Progenitor cell of endocrine pancreas (in vitro differentiated cells): Measurements from ENCODE around the gene LRFN2. TPM values are rescaled to one million over a fixed set of nuclear protein-coding genes. Genes with fewer than 3 reads are reported as not detected.

Source experiments
- DNase-seq: peaks from one replicate; pipeline ENCODE4 v3.0.0; 2021; ENCODE audit warnings: low spot score; ENCODE audit not compliant: unreplicated experiment
- H3K27ac Mint-ChIP-seq: 2 replicates; pipeline ENCODE4 v1.8.0; 2021; ENCODE audit warnings: mild to moderate bottlenecking, moderate library complexity, mixed read lengths
- H3K27me3 Mint-ChIP-seq: 2 replicates; pipeline ENCODE4 v1.8.0; 2021; ENCODE audit warnings: mixed read lengths
- H3K36me3 Mint-ChIP-seq: 2 replicates; pipeline ENCODE4 v1.8.0; 2022; ENCODE audit warnings: mixed read lengths; ENCODE audit not compliant: insufficient read depth
- H3K4me1 Mint-ChIP-seq: 2 replicates; pipeline ENCODE4 v1.8.0; 2021; ENCODE audit warnings: low read depth, mixed read lengths
- H3K4me3 Mint-ChIP-seq: 2 replicates; pipeline ENCODE4 v1.8.0; 2021; ENCODE audit warnings: low read depth, mild to moderate bottlenecking, moderate library complexity, mixed read lengths
- H3K9me3 Mint-ChIP-seq: 2 replicates; pipeline ENCODE4 v1.8.0; 2021; ENCODE audit warnings: low read depth, mixed read lengths
- CTCF ChIP-seq: fragments of 200-600 bp; sonication (generic); IDR thresholded peaks from one replicate; pipeline ENCODE4 v1.5.0; 2021; ENCODE audit warnings: antibody characterized with exemption, mild to moderate bottlenecking; ENCODE audit not compliant: unreplicated experiment
- total RNA-seq: library from RNA; stranded (reverse); gene quantifications from 2 replicates; pipeline ENCODE4 v1.2.1, GENCODE V29; 2021

LRFN2 gene
- total RNA-seq, 1 donor from 2014 or later = 0.14 TPM

- no peak for DNase-seq
- Mint-ChIP-seq H3K4me3 (no peak overlapping the region), H3K27ac (no peak overlapping the region), H3K36me3 (no peaks in the 10 kb centered on the region), H3K27me3 (peaks cover 47% of the 10 kb centered on the region), H3K9me3 (no peaks in the 10 kb centered on the region), H3K4me1 (peaks cover 9% of the 10 kb centered on the region)
- TF ChIP-seq CTCF = no peak
Observed at GRCh38 chr6:40485795-40486194, 101.4 kb downstream of the LRFN2 start.

DNA sequence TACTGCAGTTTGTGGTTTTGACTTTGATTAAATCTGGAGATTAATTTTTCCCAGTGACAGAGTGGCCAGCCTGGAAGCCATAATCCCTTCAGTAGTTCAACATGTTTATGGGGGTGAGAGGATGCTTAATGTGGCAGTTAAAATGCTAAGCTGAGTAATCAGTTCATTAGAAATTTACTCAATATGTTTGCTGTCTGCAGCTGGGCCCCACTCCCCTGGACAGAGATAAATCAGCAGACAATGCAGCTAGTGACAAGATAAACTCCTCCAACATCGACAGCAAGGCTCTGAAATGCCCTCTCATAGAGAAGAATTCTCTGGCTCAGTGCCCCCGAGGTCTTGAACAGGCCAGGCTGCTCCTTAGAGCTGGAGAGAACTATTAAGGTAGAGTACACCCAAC is 101.9 kb downstream of the LRFN2 start:
- no peak overlapping the region for H3K27ac Mint-ChIP-seq
- peaks cover 9% of the 10 kb centered on the region for H3K4me1 Mint-ChIP-seq

DNA sequence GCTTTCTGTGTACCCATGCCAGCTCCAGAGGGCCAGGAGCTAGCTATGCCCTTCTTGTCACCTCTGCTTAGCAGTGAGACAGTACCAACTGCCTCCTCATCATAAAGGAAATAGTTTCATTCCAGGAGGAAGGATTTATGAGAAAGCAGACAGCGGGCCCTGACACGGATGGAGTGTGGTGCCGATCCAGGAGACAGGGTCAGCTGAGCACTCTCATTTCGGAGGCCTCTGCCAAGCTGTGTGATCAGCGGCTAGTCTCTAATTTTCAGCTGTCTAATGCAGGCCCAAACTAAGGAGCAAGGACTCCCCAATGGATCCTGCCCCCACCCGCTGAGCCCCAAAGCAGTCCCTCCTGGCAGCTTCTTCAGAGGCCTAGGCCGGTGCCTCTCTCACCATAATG is 103.1 kb downstream of the LRFN2 start:
- no peak for DNase-seq
- H3K27ac Mint-ChIP-seq = no peak overlapping the region
- H3K4me3 Mint-ChIP-seq = no peak overlapping the region
- peaks cover 41% of the 10 kb centered on the region for H3K27me3 Mint-ChIP-seq
- TF ChIP-seq CTCF = no peak
- no peaks in the 10 kb centered on the region for H3K36me3 Mint-ChIP-seq
- peaks cover 9% of the 10 kb centered on the region for H3K4me1 Mint-ChIP-seq
- no peaks in the 10 kb centered on the region for H3K9me3 Mint-ChIP-seq

More for the DNA sequence above, 101.9 kb downstream of the LRFN2 start:
- H3K4me3 Mint-ChIP-seq = no peak overlapping the region
- H3K36me3 Mint-ChIP-seq = no peaks in the 10 kb centered on the region
- no peak for TF ChIP-seq CTCF
- no peaks in the 10 kb centered on the region for H3K9me3 Mint-ChIP-seq
- no peak for DNase-seq
- peaks cover 43% of the 10 kb centered on the region for H3K27me3 Mint-ChIP-seq

GRCh38 chr6:40482532-40482931 is 104.6 kb downstream of the LRFN2 start:
- no peak for TF ChIP-seq CTCF
- DNase-seq = no peak
- Mint-ChIP-seq H3K27ac (no peak overlapping the region), H3K4me1 (peaks cover 9% of the 10 kb centered on the region), H3K27me3 (peaks cover 48% of the 10 kb centered on the region), H3K36me3 (no peaks in the 10 kb centered on the region), H3K9me3 (no peaks in the 10 kb centered on the region), H3K4me3 (no peak overlapping the region)

- no peak for TF ChIP-seq CTCF
- Mint-ChIP-seq H3K4me3 (no peak overlapping the region), H3K36me3 (no peaks in the 10 kb centered on the region), H3K27ac (no peak overlapping the region), H3K27me3 (peaks cover 47% of the 10 kb centered on the region), H3K9me3 (no peaks in the 10 kb centered on the region), H3K4me1 (peaks cover 9% of the 10 kb centered on the region)
- no peak for DNase-seq
Observed at GRCh38 chr6:40480678-40481077, 106.5 kb downstream of the LRFN2 start.

GRCh38 chr6:40479706-40480105 is 107.5 kb downstream of the LRFN2 start:
- Mint-ChIP-seq H3K4me1 (no peaks in the 10 kb centered on the region), H3K36me3 (no peaks in the 10 kb centered on the region), H3K4me3 (no peak overlapping the region), H3K9me3 (no peaks in the 10 kb centered on the region), H3K27ac (no peak overlapping the region), H3K27me3 (peaks cover 51% of the 10 kb centered on the region)
- TF ChIP-seq CTCF = no peak
- DNase-seq = no peak
